Ramos (cell line): ENCODE data around the gene CAMK2D.

Experiments used
- in situ Hi-C: fragments of 300-500 bp; cut with MboI; formaldehyde crosslinking; loops from one replicate; pipeline ENCODE4 v1.14.3; 2022; ENCODE audit warnings: low sequenced_read_pairs; ENCODE audit not compliant: unreplicated experiment

Gene CAMK2D

GRCh38 chr4:113586072-113586471 is 175.5 kb downstream of the CAMK2D start:
- in situ Hi-C loops = no loop called here

DNA sequence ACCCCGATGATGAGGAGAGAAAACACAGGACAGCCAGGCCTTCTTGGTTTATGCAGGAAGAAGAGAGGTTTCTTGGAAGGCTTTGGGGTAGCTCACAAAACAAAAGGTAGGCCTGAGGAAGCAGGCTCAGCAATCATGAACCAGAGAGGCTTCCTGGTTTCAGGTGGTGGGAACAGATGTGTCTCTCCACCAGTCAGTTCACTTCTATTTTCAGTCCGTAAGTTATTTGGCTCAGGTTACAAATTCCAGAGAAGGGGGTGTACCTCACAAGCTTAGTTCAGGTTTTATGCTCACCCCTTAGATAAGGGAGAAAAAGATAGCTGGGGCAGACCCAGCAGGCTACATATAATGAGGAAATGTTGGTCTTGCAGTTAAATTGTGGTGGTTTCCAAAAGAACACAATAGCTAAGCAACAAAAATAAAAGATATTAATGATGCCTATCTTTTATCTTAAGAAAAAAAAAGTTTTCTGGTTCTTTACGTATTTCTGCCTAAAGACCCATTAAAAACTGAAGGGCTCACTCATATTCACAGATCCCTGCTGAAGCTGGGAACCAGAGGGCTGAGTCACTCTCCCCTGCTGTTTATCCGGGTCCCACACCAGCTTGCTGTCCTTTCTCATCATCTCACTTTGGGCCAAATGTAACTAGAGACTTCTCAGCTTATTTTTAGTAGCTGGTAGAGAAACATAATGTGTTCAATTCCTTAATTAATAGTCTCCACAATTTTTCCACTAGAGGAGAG is 177.0 kb downstream of the CAMK2D start:
- in situ Hi-C loops = no loop called here

DNA sequence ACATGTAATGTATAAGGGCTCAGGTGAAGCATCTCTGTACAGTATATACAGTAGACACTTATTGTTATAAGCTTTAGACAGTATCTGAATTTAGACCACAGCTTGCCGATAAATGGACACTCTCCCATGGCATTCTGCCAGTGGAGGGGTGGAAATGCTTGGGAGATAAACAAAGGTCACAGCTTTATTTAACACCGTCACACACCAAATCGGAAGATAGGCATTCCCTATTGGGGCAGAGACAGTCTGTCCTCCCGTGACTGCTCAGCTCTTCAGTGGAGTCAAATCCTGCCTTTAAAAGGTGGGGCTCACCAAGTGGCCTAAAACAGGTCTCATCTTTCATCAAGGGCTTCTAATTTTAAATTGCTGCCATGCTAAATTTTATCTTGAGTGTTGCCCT is 178.8 kb downstream of the CAMK2D start:
- in situ Hi-C loops = no loop called here

- in situ Hi-C loops = no loop called here
Observed at GRCh38 chr4:113579360-113579759, 182.2 kb downstream of the CAMK2D start.

DNA sequence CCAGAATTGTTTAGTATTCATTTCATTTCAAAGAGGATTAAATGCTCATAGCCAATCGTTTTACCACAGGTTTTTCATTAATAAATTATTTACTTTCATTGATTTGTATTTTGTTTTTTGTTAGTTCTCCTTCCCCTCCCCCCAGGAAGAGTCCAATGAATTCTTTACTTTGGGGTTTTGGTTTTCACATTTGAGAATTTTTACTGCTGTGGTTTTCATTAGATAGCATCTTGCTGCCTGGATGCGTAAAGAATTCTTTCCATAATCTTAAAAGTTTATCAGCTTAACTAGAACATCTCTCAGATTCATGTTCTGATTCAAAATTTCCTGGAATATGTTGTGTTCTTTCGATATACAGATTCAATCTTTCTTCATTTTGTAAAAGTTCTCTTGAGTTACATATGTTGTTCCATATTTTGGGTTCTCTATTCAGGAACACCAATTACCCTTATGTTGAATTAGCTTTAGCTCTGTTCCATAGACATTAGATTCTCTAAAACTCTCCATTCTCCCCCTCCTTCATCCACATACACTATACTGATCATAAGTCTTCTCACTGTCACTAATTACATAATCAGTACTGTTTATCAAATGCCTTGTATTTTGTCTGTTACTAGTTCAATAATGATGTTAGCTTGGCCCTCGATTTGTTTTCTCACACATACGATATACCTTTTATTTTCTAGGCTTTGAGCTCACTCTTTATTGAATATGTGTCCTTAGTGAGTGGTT is 184.4 kb downstream of the CAMK2D start:
- in situ Hi-C loops = no loop called here

DNA sequence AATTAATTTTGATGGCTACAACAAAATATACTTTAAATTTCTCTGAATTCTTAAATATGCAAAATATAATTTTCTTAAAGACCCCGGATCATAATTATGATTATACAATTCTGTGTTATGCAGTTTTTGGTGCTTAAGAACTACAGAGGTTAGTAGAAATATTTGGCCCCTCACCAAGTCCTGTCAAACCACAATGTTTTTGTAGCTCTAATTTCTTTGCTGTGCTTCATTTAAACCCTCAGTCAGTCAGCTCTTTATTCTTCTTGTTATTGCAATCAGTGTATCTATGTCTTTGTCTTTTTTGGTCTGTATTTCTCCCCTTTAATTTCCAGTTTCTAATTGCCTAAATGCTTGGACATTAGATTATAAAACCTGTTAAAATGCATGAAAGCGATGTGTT is 186.1 kb downstream of the CAMK2D start:
- in situ Hi-C loops = no loop called here

DNA sequence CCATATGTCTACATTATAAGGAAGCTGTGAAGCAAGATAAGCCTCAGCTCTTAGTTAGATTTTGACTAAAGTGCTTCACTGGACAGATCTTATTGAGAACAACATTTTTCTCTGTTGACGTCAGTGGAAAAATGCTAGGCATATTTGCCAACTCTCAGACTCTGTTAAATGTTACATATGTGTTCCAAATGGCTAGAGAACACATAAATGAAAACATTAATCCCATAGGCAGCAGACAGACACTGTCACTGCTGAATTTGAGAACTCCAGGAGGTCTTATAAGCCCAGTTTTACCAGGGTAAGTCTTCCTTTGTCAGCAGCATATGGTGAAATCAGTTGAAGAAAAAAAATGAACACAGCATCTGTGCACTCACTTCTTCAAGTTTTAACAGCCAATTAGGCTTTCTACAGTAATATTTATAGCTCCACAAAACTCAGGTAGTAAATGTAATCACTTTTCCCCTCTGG is 186.9 kb downstream of the CAMK2D start:
- in situ Hi-C loops = loop anchor here (25.0 kb wide), 1 partner anchor 1287 kb away; the partner anchor contains the start of genes ALPK1 and TIFA

- in situ Hi-C loops = loop anchor here (25.0 kb wide), 1 partner anchor 1285 kb away; the partner anchor contains the start of genes ALPK1 and TIFA
Observed at GRCh38 chr4:113572620-113573019, 188.9 kb downstream of the CAMK2D start.

- in situ Hi-C loops = loop anchor here (25.0 kb wide), 1 partner anchor 1279 kb away; the partner anchor contains the start of genes ALPK1 and TIFA
Observed at GRCh38 chr4:113566015-113566795, 195.3 kb downstream of the CAMK2D start.

- in situ Hi-C loops = loop anchor here (25.0 kb wide), 1 partner anchor 1278 kb away; the partner anchor contains the start of genes ALPK1 and TIFA
Observed at GRCh38 chr4:113565702-113566012, 195.9 kb downstream of the CAMK2D start.

- in situ Hi-C loops = loop anchor here (25.0 kb wide), 1 partner anchor 1277 kb away; the partner anchor contains the start of genes ALPK1 and TIFA
Observed at GRCh38 chr4:113564493-113564892, 197.0 kb downstream of the CAMK2D start.

- in situ Hi-C loops = loop anchor here (25.0 kb wide), 1 partner anchor 1277 kb away; the partner anchor contains the start of genes ALPK1 and TIFA
Observed at GRCh38 chr4:113563691-113564378, 197.7 kb downstream of the CAMK2D start.

DNA sequence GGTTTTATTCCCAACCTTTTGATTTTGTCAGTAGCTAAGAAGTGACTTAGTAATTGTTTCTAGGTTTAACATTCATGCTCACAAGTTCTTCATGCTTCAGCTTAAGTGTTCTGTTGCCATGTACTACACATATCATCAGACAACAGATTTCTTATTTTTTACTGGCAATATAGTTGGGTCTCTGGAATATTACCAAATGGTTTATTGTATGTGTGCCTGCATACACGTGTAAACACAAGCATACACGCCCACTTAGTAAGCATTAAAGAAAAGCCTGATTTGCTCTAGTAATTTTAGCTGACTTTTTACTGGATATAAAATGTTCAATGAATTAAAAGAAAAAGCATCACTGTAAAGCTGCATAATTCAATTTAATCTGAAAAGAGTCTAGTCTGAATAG is 199.8 kb downstream of the CAMK2D start:
- in situ Hi-C loops = loop anchor here (25.0 kb wide), 1 partner anchor 1274 kb away; the partner anchor contains the start of genes ALPK1 and TIFA

GRCh38 chr4:113561092-113561491 is 200.4 kb downstream of the CAMK2D start:
- in situ Hi-C loops = loop anchor here (25.0 kb wide), 1 partner anchor 1274 kb away; the partner anchor contains the start of genes ALPK1 and TIFA

- in situ Hi-C loops = loop anchor here (25.0 kb wide), 1 partner anchor 1273 kb away; the partner anchor contains the start of genes ALPK1 and TIFA
Observed at GRCh38 chr4:113560579-113560978, 201.0 kb downstream of the CAMK2D start.

- in situ Hi-C loops = loop anchor here (25.0 kb wide), 1 partner anchor 1273 kb away; the partner anchor contains the start of genes ALPK1 and TIFA
Observed at GRCh38 chr4:113559947-113560346, 201.6 kb downstream of the CAMK2D start.

GRCh38 chr4:113556382-113557134 is 205.0 kb downstream of the CAMK2D start:
- in situ Hi-C loops = loop anchor here (25.0 kb wide), 1 partner anchor 1269 kb away; the partner anchor contains the start of genes ALPK1 and TIFA

DNA sequence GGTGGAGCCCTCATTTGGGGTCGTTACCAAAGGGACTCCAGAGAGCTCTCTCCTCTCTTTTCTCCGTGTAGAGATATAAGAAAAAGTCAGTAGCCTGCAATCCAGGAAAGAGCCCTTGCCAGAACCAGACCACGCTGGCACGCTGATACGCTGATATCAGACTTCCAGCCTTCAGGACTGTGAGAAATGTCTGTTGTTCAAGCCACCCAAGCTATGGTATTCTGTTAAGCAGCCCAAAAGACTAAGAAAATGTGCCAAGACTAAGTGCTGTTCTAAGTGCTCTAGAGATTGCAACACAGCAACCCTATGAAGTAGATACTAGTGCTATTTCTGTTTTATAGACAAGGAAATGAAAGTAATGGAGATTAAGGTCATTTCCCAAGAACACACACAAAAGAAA is 205.7 kb downstream of the CAMK2D start:
- in situ Hi-C loops = loop anchor here (25.0 kb wide), 1 partner anchor 1269 kb away; the partner anchor contains the start of genes ALPK1 and TIFA
